HEK293 (cell line): ENCODE measurements around the gene ENTPD8.

ENCODE experiments used
- CTCF ChIA-PET: fragments of 350-600 bp; formaldehyde crosslinking; extraction: SDS; loops from one replicate; lab custom pipeline; 2021; ENCODE audit warnings: antibody characterized with exemption; lab: Yijun Ruan, JAX
- POLR2A ChIA-PET: fragments of 300-600 bp; formaldehyde crosslinking; extraction: SDS; loops from one replicate; lab custom pipeline; 2020; ENCODE audit warnings: antibody characterized with exemption, inconsistent platforms; lab: Yijun Ruan, JAX
- H3K27ac ChIP-seq: fragments of 200-500 bp; sonication (Bioruptor generic); 2 replicates; pipeline ENCODE4 v1.5.1; 2014; ENCODE audit warnings: low read depth, low read length, control low read depth, inconsistent platforms; ENCODE audit errors: extremely low read depth
- H3K36me3 ChIP-seq, 2 experiments: fragments of 200-500 bp in 1 of 2; sonication (Bioruptor generic) in 1 of 2; 1 replicate in 1 of 2; 2 replicates in 1 of 2; pipeline ENCODE4 v1.5.1; 2014 to 2017; ENCODE audit warnings: inconsistent platforms in 2 of 2, low read length in 2 of 2; ENCODE audit not compliant: control insufficient read depth in 2 of 2, insufficient read depth in 1 of 2
- H3K4me1 ChIP-seq: fragments of 200-500 bp; sonication (Bioruptor generic); 2 replicates; pipeline ENCODE4 v1.5.1; 2014; ENCODE audit warnings: mild to moderate bottlenecking, low read length, inconsistent platforms; ENCODE audit not compliant: control insufficient read depth, insufficient read depth
- H3K4me3 ChIP-seq: 2 replicates; pipeline ENCODE4 v1.5.1; 2011; ENCODE audit warnings: low read depth, mild to moderate bottlenecking, control low read depth, low read length, moderate library complexity
- H3K9me3 ChIP-seq: fragments of 200-500 bp; sonication (Bioruptor generic); 2 replicates; pipeline ENCODE4 v1.5.1; 2014; ENCODE audit warnings: low read depth, low read length, inconsistent platforms; ENCODE audit not compliant: control insufficient read depth, insufficient read depth
- BCL11A ChIP-seq: fragments of 450-650 bp; formaldehyde crosslinking; IDR thresholded peaks from 2 replicates; pipeline ENCODE4 v1.5.1; 2016; ENCODE audit warnings: low read depth, missing biosample characterization, missing genetic modification characterization
- EGR2 ChIP-seq: fragments of 450-650 bp; formaldehyde crosslinking; IDR thresholded peaks from 2 replicates; pipeline ENCODE4 v1.5.1; 2016; ENCODE audit warnings: low read depth, missing biosample characterization, missing genetic modification characterization
- GLI2 ChIP-seq: fragments of 450-650 bp; formaldehyde crosslinking; IDR thresholded peaks from 2 replicates; pipeline ENCODE4; 2017; ENCODE audit warnings: missing biosample characterization, missing genetic modification characterization, low read depth, borderline replicate concordance
- KLF10 ChIP-seq: fragments of 450-650 bp; IDR thresholded peaks from 2 replicates; pipeline ENCODE4 v1.5.1; 2018; ENCODE audit warnings: missing biosample characterization, mild to moderate bottlenecking, missing genetic modification characterization
- KLF8 ChIP-seq: fragments of 450-650 bp; formaldehyde crosslinking; IDR thresholded peaks from 2 replicates; pipeline ENCODE4 v1.5.1; 2016; ENCODE audit warnings: missing biosample characterization, missing genetic modification characterization
- MYNN ChIP-seq: fragments of 450-650 bp; formaldehyde crosslinking; IDR thresholded peaks from 2 replicates; pipeline ENCODE4 v1.5.1; 2016; ENCODE audit warnings: missing biosample characterization, missing genetic modification characterization, borderline replicate concordance
- OSR2 ChIP-seq: fragments of 450-650 bp; formaldehyde crosslinking; IDR thresholded peaks from 2 replicates; pipeline ENCODE4 v1.5.1; 2016; ENCODE audit warnings: missing biosample characterization, missing genetic modification characterization
- SCRT2 ChIP-seq: fragments of 450-650 bp; formaldehyde crosslinking; IDR thresholded peaks from 2 replicates; pipeline ENCODE4 v1.5.1; 2016; ENCODE audit warnings: missing biosample characterization, missing genetic modification characterization
- SP2 ChIP-seq: fragments of 450-650 bp; formaldehyde crosslinking; IDR thresholded peaks from 2 replicates; pipeline ENCODE4 v1.5.1; 2016; ENCODE audit warnings: missing biosample characterization, missing genetic modification characterization
- TCF7L2 ChIP-seq: IDR thresholded peaks from 2 replicates; pipeline ENCODE4 v1.6.1; 2011; ENCODE audit warnings: low read depth, mild to moderate bottlenecking, inconsistent platforms, low read length, moderate library complexity, borderline replicate concordance
- ZBTB21 ChIP-seq: fragments of 450-650 bp; formaldehyde crosslinking; IDR thresholded peaks from 2 replicates; pipeline ENCODE4 v1.5.1; 2017; ENCODE audit warnings: missing biosample characterization, missing genetic modification characterization
- ZBTB7A ChIP-seq: fragments of 450-650 bp; formaldehyde crosslinking; IDR thresholded peaks from 2 replicates; pipeline ENCODE4 v1.5.1; 2016; ENCODE audit warnings: low read depth, missing biosample characterization, missing genetic modification characterization
- ZNF140 ChIP-seq: fragments of 450-650 bp; formaldehyde crosslinking; IDR thresholded peaks from 2 replicates; pipeline ENCODE4 v1.5.1; 2016; ENCODE audit warnings: missing biosample characterization, missing genetic modification characterization
- ZNF157 ChIP-seq: fragments of 450-650 bp; formaldehyde crosslinking; IDR thresholded peaks from 2 replicates; pipeline ENCODE4 v1.5.1; 2016; ENCODE audit warnings: missing biosample characterization, missing genetic modification characterization
- ZNF311 ChIP-seq: fragments of 450-650 bp; formaldehyde crosslinking; IDR thresholded peaks from 2 replicates; pipeline ENCODE4 v1.5.1; 2017; ENCODE audit warnings: missing biosample characterization, missing genetic modification characterization, borderline replicate concordance
- ZNF335 ChIP-seq: fragments of 450-650 bp; formaldehyde crosslinking; conservative IDR thresholded peaks from 2 replicates; pipeline ENCODE4 v1.5.1; 2016; ENCODE audit warnings: missing biosample characterization, missing genetic modification characterization
- ZNF350 ChIP-seq: fragments of 450-650 bp; formaldehyde crosslinking; IDR thresholded peaks from 2 replicates; pipeline ENCODE4 v1.5.0; 2017; ENCODE audit warnings: missing biosample characterization, mild to moderate bottlenecking, missing genetic modification characterization
- ZNF366 ChIP-seq: fragments of 450-650 bp; formaldehyde crosslinking; conservative IDR thresholded peaks from 2 replicates; pipeline ENCODE4 v1.5.1; 2016; ENCODE audit warnings: missing biosample characterization, missing genetic modification characterization
- ZNF501 ChIP-seq: fragments of 450-650 bp; formaldehyde crosslinking; IDR thresholded peaks from 2 replicates; pipeline ENCODE4 v1.5.1; 2016; ENCODE audit warnings: missing biosample characterization, missing genetic modification characterization
- ZNF600 ChIP-seq: fragments of 450-650 bp; formaldehyde crosslinking; IDR thresholded peaks from 2 replicates; pipeline ENCODE4 v1.5.1; 2016; ENCODE audit warnings: missing biosample characterization, missing genetic modification characterization
- ZNF623 ChIP-seq: fragments of 450-650 bp; formaldehyde crosslinking; IDR thresholded peaks from 2 replicates; pipeline ENCODE4 v1.5.1; 2016; ENCODE audit warnings: missing biosample characterization, missing genetic modification characterization
- ZNF785 ChIP-seq: fragments of 450-650 bp; formaldehyde crosslinking; IDR thresholded peaks from 2 replicates; pipeline ENCODE4 v1.5.1; 2016; ENCODE audit warnings: missing biosample characterization, missing genetic modification characterization
- ZNF843 ChIP-seq: fragments of 450-650 bp; formaldehyde crosslinking; IDR thresholded peaks from 2 replicates; pipeline ENCODE4 v1.5.1; 2016; ENCODE audit warnings: missing biosample characterization, missing genetic modification characterization
- TF ChIP-seq, protein P1 (sequence below): fragments of 450-650 bp; formaldehyde crosslinking; IDR thresholded peaks from 2 replicates; pipeline ENCODE4 v1.5.1; 2016; ENCODE audit warnings: missing biosample characterization, missing genetic modification characterization
- TF ChIP-seq, protein P2 (sequence below): fragments of 450-650 bp; formaldehyde crosslinking; IDR thresholded peaks from 2 replicates; pipeline ENCODE4 v1.5.1; 2016; ENCODE audit warnings: missing biosample characterization, missing genetic modification characterization
- TF ChIP-seq, protein P3 (sequence below): fragments of 450-650 bp; formaldehyde crosslinking; IDR thresholded peaks from 2 replicates; pipeline ENCODE4 v1.5.1; 2016; ENCODE audit warnings: missing biosample characterization, missing genetic modification characterization, borderline replicate concordance

The ENTPD8 gene

DNA sequence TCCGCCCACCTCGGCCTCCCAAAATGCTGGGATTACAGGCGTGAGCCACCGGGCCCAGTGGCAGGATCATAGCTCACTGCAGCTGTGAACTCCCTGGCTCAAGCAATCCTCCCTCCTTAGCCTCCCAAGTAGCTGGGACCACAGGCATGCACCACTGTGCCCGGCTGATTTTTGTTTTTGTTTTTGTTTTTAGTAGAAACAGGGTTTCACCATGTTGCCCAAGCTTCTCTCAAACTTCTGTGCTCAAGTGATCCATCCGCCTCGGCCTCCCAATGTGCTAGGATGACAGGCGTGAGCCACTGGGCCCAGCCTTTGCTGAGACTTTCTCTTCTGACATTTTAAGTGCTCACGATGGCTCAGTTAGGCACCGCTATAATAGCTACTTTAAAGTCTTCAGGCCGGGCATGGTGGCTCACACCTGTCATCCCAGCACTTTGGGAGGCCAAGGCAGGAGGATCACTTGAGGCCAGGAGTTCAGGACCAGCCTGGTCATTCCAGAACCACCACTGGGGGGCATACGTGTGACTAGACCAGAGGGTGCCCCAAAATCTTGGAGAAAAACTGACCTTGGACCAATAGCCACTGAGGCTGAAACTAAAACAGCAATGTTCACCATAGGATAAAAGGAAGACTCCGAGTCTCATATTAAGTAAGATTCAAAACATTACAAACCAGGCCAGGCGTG is 3.1 kb upstream of the ENTPD8 start (continued):
- TF ChIP-seq ZNF623 (tag by site-specific recombination), result no peak
- no peak for TF ChIP-seq ZNF335 (tag by site-specific recombination)
- no peak for TF ChIP-seq KLF8 (tag by site-specific recombination)

DNA sequence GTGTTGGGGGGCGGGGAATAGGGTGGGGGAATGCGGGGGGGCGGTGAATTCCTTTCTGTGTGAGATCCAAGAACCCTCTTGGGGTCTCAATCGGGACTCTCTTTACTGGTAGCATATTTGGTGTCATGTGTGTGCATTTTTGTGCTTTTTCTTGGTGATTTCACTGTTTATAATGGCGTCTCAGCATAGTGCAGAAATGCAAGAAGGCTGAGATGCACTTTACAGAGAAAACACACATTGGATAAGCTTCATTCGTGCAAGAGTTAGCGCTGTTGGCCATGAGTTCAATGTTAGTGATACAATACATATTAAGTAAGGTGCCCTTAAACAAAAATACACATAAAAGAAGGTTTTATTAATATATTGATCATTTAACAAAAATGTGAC is 771 bp upstream of the ENTPD8 start:
- POLR2A ChIA-PET, result interaction anchor here (0.6 to 3.2 kb wide), 5 partner anchors 10 to 139 kb away, joined by 3 to 16 read pairs (median 7); partner anchors contain the start of genes EXD3, NOXA1, NRARP and NSMF
- peak overlapping the region; percentile 3; the same call in 1 of the 2 replicates for H3K4me3 ChIP-seq
- no peak overlapping the region for H3K27ac ChIP-seq
- no peaks in the 10 kb centered on the region for H3K9me3 ChIP-seq
- no peaks in the 10 kb centered on the region for H3K36me3 ChIP-seq
- TF ChIP-seq ZNF501 (tag by site-specific recombination), result no peak
- TF ChIP-seq, protein P1, sequence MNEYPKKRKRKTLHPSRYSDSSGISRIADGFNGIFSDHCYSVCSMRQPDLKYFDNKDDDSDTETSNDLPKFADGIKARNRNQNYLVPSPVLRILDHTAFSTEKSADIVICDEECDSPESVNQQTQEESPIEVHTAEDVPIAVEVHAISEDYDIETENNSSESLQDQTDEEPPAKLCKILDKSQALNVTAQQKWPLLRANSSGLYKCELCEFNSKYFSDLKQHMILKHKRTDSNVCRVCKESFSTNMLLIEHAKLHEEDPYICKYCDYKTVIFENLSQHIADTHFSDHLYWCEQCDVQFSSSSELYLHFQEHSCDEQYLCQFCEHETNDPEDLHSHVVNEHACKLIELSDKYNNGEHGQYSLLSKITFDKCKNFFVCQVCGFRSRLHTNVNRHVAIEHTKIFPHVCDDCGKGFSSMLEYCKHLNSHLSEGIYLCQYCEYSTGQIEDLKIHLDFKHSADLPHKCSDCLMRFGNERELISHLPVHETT, result no peak
- TF ChIP-seq GLI2 (tag by site-specific recombination), result no peak
- no peak for TF ChIP-seq ZBTB7A
- TF ChIP-seq, protein P2, sequence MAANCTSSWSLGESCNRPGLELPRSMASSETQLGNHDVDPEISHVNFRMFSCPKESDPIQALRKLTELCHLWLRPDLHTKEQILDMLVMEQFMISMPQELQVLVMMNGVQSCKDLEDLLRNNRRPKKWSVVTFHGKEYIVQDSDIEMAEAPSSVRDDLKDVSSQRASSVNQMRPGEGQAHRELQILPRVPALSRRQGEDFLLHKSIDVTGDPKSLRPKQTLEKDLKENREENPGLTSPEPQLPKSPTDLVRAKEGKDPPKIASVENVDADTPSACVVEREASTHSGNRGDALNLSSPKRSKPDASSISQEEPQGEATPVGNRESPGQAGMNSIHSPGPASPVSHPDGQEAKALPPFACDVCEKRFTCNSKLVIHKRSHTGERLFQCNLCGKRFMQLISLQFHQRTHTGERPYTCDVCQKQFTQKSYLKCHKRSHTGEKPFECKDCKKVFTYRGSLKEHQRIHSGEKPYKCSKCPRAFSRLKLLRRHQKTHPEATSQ (tag by site-specific recombination), result no peak
- no peak for TF ChIP-seq ZNF157 (tag by site-specific recombination)
- TF ChIP-seq KLF10, result no peak
- TF ChIP-seq OSR2 (tag by site-specific recombination), result no peak
- TF ChIP-seq TCF7L2, result no peak
- no peak for TF ChIP-seq ZNF350
- TF ChIP-seq, protein P3, sequence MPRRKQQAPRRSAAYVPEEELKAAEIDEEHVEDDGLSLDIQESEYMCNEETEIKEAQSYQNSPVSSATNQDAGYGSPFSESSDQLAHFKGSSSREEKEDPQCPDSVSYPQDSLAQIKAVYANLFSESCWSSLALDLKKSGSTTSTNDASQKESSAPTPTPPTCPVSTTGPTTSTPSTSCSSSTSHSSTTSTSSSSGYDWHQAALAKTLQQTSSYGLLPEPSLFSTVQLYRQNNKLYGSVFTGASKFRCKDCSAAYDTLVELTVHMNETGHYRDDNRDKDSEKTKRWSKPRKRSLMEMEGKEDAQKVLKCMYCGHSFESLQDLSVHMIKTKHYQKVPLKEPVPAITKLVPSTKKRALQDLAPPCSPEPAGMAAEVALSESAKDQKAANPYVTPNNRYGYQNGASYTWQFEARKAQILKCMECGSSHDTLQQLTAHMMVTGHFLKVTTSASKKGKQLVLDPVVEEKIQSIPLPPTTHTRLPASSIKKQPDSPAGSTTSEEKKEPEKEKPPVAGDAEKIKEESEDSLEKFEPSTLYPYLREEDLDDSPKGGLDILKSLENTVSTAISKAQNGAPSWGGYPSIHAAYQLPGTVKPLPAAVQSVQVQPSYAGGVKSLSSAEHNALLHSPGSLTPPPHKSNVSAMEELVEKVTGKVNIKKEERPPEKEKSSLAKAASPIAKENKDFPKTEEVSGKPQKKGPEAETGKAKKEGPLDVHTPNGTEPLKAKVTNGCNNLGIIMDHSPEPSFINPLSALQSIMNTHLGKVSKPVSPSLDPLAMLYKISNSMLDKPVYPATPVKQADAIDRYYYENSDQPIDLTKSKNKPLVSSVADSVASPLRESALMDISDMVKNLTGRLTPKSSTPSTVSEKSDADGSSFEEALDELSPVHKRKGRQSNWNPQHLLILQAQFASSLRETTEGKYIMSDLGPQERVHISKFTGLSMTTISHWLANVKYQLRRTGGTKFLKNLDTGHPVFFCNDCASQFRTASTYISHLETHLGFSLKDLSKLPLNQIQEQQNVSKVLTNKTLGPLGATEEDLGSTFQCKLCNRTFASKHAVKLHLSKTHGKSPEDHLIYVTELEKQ (tag by site-specific recombination), result no peak
- no peak for TF ChIP-seq MYNN
- no peaks in the 10 kb centered on the region for H3K4me1 ChIP-seq
- CTCF ChIA-PET, result interaction anchor here (0.6 to 3.9 kb wide), 5 partner anchors 10 to 395 kb away, joined by 3 to 35 read pairs (median 3); partner anchors contain the start of genes EXD3 and NOXA1

DNA sequence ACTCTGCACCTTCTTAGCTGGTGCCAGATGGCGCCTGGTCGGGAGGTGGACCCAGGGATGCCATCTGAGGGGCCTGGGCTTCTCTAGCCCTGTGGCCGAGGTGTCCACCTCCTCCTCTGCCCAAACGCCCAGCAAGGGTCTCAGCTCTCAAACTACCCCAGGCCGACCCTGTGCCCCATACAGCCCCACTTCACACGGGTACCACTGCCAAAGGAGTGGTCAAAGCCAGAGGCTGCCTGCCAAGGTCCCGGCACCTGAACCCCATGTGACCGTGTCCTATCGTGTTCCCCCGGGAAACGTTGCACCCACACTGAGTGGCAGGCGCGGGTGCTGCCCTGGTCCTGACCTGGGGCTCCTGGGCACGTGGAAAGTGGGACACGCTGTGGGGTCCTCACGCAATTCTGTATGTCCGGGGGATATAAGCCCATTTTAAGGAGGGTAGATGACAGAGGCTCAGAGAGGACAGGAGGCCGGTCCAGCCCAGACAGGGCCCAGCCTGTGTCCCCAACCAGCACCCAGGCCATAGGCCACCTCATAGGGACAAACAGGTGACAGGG is 1.9 kb downstream of the ENTPD8 start:
- no peak overlapping the region for H3K27ac ChIP-seq
- no peak overlapping the region for H3K4me3 ChIP-seq
- H3K4me1 ChIP-seq, result no peaks in the 10 kb centered on the region
- CTCF ChIA-PET, result no interaction called here
- POLR2A ChIA-PET, result no interaction called here
- no peaks in the 10 kb centered on the region for H3K9me3 ChIP-seq
- H3K36me3 ChIP-seq, result no peaks in the 10 kb centered on the region
- TF ChIP-seq BCL11A (peak; percentile 61), SCRT2 (tag by site-specific recombination) (no peak), ZNF600 (tag by site-specific recombination) (0 out of 2 replicates have a peak, but pooled peaks have one; percentile 26), SP2 (tag by site-specific recombination) (no peak), ZNF366 (no peak), ZNF785 (tag by site-specific recombination) (no peak), ZNF311 (tag by site-specific recombination) (no peak), ZNF140 (tag by site-specific recombination) (no peak), ZBTB21 (tag by site-specific recombination) (no peak), EGR2 (no peak), ZNF843 (tag by site-specific recombination) (no peak)
